ENCODE measurements around the gene NALCN.

NALCN gene

GRCh38 chr13:101424381-101425155 lies 8.3 kb upstream of the NALCN start:
- DNase-seq, result no peak
- Histone ChIP-seq H3K36me3 (replicated peaks) (no peaks in the 10 kb centered on the region), H3K4me3 (ENCODE audit: low read depth, low read length) (no peak overlapping the region), H3K27me3 (replicated peaks) (no peaks in the 10 kb centered on the region), H3K27ac (no peak overlapping the region)
- no peak for TF ChIP-seq CTCF (IDR thresholded peaks at IDR 0.05; ENCODE audit: low read depth, low read length, missing control alignments)
- in situ Hi-C loops (cut with HindIII; ENCODE audit: low pct_ligation_motif_present, low sequenced_read_pairs), result no loop called here

- in situ Hi-C loops (cut with HindIII; ENCODE audit: low pct_ligation_motif_present, low sequenced_read_pairs), result no loop called here
- no peak for DNase-seq
- H3K4me3 ChIP-seq (ENCODE audit: low read depth, low read length), result no peak overlapping the region
- TF ChIP-seq CTCF (IDR thresholded peaks at IDR 0.05; ENCODE audit: low read depth, low read length, missing control alignments), result no peak
- H3K27ac ChIP-seq, result no peak overlapping the region
- no peaks in the 10 kb centered on the region for H3K36me3 ChIP-seq (replicated peaks)
- H3K27me3 ChIP-seq (replicated peaks), result no peaks in the 10 kb centered on the region
Observed at GRCh38 chr13:101423872-101424271, 7.6 kb upstream of the NALCN start.

- TF ChIP-seq CTCF (IDR thresholded peaks at IDR 0.05; ENCODE audit: low read depth, low read length, missing control alignments), result no peak
- DNase-seq, result no peak
- H3K27me3 ChIP-seq (replicated peaks), result no peaks in the 10 kb centered on the region
- H3K4me3 ChIP-seq (ENCODE audit: low read depth, low read length), result no peak overlapping the region
- H3K36me3 ChIP-seq (replicated peaks), result no peaks in the 10 kb centered on the region
- H3K27ac ChIP-seq, result no peak overlapping the region
- in situ Hi-C loops (cut with HindIII; ENCODE audit: low pct_ligation_motif_present, low sequenced_read_pairs), result no loop called here
Observed at GRCh38 chr13:101417501-101417900, 1.2 kb upstream of the NALCN start.

- H3K36me3 ChIP-seq (replicated peaks), result no peaks in the 10 kb centered on the region
- DNase-seq, result peak; percentile 70
- TF ChIP-seq CTCF (IDR thresholded peaks at IDR 0.05; ENCODE audit: low read depth, low read length, missing control alignments), result no peak
- peak overlapping the region; percentile 71 for H3K4me3 ChIP-seq (ENCODE audit: low read depth, low read length)
- H3K27me3 ChIP-seq (replicated peaks), result no peaks in the 10 kb centered on the region
- no peak overlapping the region for H3K27ac ChIP-seq
- in situ Hi-C loops (cut with HindIII; ENCODE audit: low pct_ligation_motif_present, low sequenced_read_pairs), result no loop called here
Observed at GRCh38 chr13:101417043-101417406, 717 bp upstream of the NALCN start.

GRCh38 chr13:101415358-101416174 lies 742 bp downstream of the NALCN start:
- H3K27me3 ChIP-seq (replicated peaks), result no peaks in the 10 kb centered on the region
- DNase-seq, result no peak
- H3K27ac ChIP-seq, result no peak overlapping the region
- in situ Hi-C loops (cut with HindIII; ENCODE audit: low pct_ligation_motif_present, low sequenced_read_pairs), result no loop called here
- no peak for TF ChIP-seq CTCF (IDR thresholded peaks at IDR 0.05; ENCODE audit: low read depth, low read length, missing control alignments)
- H3K4me3 ChIP-seq (ENCODE audit: low read depth, low read length), result peak overlapping the region; percentile 71
- no peaks in the 10 kb centered on the region for H3K36me3 ChIP-seq (replicated peaks)

All from brain microvascular endothelial cell (primary cell).